ENCODE data around the gene CACFD1. TPM values are rescaled to one million over a fixed set of nuclear protein-coding genes. Genes with fewer than 3 reads are reported as not detected.
A peak's percentile ranks its signal among the peaks of the same experiment; 100 is the strongest.

CACFD1 gene
- polyA plus RNA-seq, 2 donors, result 7.0 to 7.9 TPM

DNA sequence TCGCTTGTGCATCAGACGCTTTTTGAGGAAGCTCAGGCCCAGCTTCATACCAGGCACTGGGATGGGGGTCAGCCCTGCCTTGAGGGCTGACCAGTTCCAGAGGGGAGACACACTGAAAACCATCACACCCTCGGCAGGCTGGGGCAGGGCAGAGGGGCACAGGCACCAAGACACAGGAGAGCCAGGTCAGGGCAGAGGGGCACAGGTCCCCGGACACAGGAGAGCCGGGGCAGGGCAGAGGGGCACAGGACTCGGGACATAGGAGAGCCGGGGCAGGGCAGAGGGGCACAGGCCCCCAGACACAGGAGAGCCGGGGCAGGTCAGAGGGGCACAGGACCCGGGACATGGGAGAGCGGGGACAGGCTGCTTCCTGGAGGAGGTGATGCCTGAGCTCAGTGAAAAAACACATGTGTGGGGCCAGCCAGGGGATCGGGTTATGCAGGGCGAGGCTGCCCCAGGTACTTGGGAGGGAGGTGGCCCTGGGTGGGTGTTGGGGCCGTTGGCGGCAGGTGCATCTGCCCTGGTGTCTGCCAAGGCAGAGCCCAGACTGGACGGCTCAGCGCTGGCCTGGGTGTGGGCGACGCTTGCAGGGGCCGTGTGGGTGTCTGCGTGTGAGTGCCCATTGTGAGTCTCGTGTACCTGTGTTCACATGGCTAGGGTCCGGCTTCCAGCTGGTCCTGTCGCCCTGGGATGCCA is 34.2 kb downstream of the CACFD1 start:
- H3K4me3 ChIP-seq (ENCODE audit: low read depth in 1 of 2, low read length in 2 of 2), result no peak overlapping the region
- H3K27me3 ChIP-seq (ENCODE audit: control insufficient read depth in 1 of 2, insufficient read depth in 2 of 2, low read length in 2 of 2), result no peaks in the 10 kb centered on the region
- H3K27ac ChIP-seq (ENCODE audit: low read depth in 2 of 2, low read length in 1 of 2), result no peak overlapping the region
- 83 to 91% methylated on average over 23 of the region's 23 CpGs for WGBS, 2 donors
- H3K9me3 ChIP-seq (ENCODE audit: control insufficient read depth in 2 of 2, insufficient read depth in 1 of 2, low read depth in 1 of 2, low read length in 1 of 2), result no peaks in the 10 kb centered on the region
- H3K36me3 ChIP-seq (ENCODE audit: control insufficient read depth in 2 of 2, insufficient read depth in 2 of 2, low read length in 1 of 2), result no peaks in the 10 kb centered on the region
- peaks cover 0 to 14% of the 10 kb centered on the region in 2 donors for H3K4me1 ChIP-seq (ENCODE audit: control insufficient read depth in 2 of 2, insufficient read depth in 2 of 2, low read length in 1 of 2)

DNA sequence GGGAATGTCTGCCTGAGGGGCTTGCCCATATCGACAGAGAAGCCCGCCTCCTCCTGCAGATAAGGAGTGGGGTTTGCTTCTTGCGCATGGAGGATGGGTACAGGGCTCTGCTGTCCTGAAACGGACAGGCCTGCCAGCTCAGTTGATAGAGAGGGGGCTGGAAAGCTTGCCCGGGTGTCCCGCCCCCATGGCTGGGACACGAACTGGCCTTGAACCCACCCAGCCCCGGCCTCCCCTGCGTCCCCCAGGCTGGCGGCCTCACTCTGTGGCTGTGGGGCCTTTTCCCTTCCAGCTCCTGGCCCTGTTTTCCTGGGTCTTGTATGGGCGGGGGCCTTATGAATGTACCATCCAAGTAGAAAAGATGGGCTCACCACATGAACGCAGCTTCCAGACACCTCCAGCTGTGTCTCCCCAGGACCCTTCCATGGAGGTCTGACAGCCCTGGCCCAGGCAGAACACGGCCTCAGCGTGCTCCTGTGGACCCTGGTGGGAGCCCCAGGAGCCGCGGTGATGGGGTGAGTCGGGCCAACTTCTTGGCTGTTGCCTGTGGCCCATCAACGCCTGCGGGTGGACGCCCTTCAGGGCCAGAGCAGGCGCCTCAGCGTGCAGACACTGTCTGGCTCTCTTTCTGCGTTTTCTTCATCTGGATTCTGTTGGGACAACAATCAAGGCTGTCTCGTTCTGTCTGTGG is 35.0 kb downstream of the CACFD1 start:
- H3K27me3 ChIP-seq (ENCODE audit: control insufficient read depth in 1 of 2, insufficient read depth in 2 of 2, low read length in 2 of 2), result no peaks in the 10 kb centered on the region
- H3K9me3 ChIP-seq (ENCODE audit: control insufficient read depth in 2 of 2, insufficient read depth in 1 of 2, low read depth in 1 of 2, low read length in 1 of 2), result no peaks in the 10 kb centered on the region
- H3K4me1 ChIP-seq (ENCODE audit: control insufficient read depth in 2 of 2, insufficient read depth in 2 of 2, low read length in 1 of 2), result peaks cover 0 to 14% of the 10 kb centered on the region in 2 donors
- WGBS, 2 donors, result 82% methylated on average over 24 of the region's 24 CpGs
- H3K36me3 ChIP-seq (ENCODE audit: control insufficient read depth in 2 of 2, insufficient read depth in 2 of 2, low read length in 1 of 2), result no peaks in the 10 kb centered on the region
- no peak overlapping the region for H3K27ac ChIP-seq (ENCODE audit: low read depth in 2 of 2, low read length in 1 of 2)
- no peak overlapping the region for H3K4me3 ChIP-seq (ENCODE audit: low read depth in 1 of 2, low read length in 2 of 2)

DNA sequence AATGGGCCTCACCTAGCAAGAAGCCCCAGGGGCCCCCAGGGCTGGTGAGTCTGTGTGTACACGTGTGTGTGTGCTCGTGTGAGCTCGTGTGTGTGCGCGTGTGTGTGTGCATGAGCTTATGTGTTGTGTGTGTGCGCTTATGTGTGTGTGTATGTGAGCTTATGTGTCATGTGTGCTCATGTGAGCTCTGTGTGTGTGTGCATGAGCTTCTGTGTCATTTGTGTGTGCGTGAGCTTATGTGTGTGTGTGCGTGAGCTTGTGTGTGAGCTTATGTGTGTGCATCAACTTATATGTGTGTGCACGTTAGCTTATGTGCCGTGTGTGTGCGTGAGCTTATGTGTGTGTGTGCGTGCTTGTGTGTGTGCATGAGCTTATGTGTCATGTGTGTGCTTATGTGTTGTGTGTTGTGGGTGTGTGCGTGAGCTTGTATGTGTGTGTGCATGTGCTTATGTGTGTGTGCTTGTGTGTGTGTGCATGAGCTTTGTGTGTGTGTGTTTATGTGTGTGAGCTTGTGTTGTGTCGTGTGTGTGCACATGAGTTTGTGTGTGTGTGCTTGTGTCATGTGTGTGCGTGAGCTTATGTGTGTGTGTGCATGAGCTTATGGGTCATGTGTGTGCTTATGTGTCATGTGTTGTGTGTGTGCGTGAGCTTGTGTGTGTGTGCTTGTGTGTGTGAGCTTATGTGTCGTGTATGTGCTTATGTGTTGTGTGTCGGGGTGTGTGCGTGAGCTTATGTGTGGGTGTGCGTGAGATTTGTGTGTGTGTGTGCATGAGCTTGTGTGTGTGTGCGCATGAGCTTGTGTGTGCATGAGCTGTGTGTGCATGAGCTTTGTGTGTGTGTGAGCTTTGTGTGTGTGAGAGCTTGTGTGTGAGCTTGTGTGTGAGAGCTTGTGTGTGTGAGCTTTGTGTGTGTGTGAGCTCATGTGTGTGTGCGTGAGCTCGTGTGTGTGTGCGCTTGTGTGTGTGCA is 35.8 kb downstream of the CACFD1 start:
- Histone ChIP-seq H3K36me3 (ENCODE audit: control insufficient read depth in 2 of 2, insufficient read depth in 2 of 2, low read length in 1 of 2) (no peaks in the 10 kb centered on the region), H3K4me1 (ENCODE audit: control insufficient read depth in 2 of 2, insufficient read depth in 2 of 2, low read length in 1 of 2) (peaks cover 0 to 14% of the 10 kb centered on the region in 2 donors), H3K4me3 (ENCODE audit: low read depth in 1 of 2, low read length in 2 of 2) (no peak overlapping the region), H3K27ac (ENCODE audit: low read depth in 2 of 2, low read length in 1 of 2) (no peak overlapping the region), H3K9me3 (ENCODE audit: control insufficient read depth in 2 of 2, insufficient read depth in 1 of 2, low read depth in 1 of 2, low read length in 1 of 2) (no peaks in the 10 kb centered on the region), H3K27me3 (ENCODE audit: control insufficient read depth in 1 of 2, insufficient read depth in 2 of 2, low read length in 2 of 2) (no peaks in the 10 kb centered on the region)
- 93% methylated on average over 24 of the region's 24 CpGs for WGBS, 2 donors

DNA sequence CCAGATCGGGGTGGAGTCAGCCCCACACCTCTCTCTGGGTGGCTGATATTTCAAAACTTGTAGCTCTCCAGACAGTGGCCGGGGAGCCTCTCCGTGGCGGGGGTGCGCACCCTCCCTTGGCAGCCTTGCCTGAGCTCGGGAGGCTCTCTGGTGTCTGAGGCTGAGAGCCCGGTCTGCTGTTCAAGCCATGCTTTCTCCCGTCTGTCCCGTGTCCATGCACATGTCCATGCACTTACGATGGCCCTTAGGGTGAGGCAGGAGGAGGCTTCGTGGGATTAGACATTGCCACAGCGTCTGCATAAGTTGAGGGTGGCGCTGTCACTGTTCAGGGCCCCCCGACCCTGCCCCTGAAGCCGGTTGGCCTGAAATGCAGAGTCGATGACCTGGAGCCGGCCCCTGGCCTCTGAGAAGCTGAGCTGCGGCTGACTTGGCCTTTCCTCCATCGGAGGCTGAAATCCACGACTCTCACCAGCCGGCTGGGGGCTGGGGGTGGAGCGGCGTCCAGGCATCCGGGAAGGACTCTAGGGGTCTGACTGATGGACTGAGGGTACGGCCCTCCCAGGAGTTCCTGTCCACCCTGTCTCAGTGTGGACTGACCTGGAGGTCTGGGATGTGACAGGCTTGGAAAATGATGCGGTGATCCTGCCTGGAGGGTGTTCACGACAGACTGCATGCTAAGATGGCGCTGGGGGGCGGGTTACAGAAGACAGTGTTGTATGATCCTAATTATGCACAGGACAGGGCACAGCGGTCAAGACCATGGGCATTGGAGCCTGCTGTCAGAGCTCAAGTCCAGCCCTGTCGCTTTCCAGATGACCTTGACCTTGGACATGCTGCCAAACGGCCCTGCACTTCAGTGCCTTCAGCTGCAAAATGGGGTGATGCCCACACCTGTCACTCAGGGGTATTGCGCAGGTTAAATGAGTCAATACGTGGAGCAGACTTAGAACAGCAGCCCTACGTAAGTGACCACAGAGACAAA is 37.4 kb downstream of the CACFD1 start:
- Histone ChIP-seq H3K27ac (ENCODE audit: low read depth in 2 of 2, low read length in 1 of 2) (no peak overlapping the region), H3K4me1 (ENCODE audit: control insufficient read depth in 2 of 2, insufficient read depth in 2 of 2, low read length in 1 of 2) (peaks cover 0 to 14% of the 10 kb centered on the region in 2 donors), H3K36me3 (ENCODE audit: control insufficient read depth in 2 of 2, insufficient read depth in 2 of 2, low read length in 1 of 2) (no peaks in the 10 kb centered on the region), H3K4me3 (ENCODE audit: low read depth in 1 of 2, low read length in 2 of 2) (no peak overlapping the region), H3K9me3 (ENCODE audit: control insufficient read depth in 2 of 2, insufficient read depth in 1 of 2, low read depth in 1 of 2, low read length in 1 of 2) (no peaks in the 10 kb centered on the region), H3K27me3 (ENCODE audit: control insufficient read depth in 1 of 2, insufficient read depth in 2 of 2, low read length in 2 of 2) (no peaks in the 10 kb centered on the region)
- 72 to 75% methylated on average over 35 of the region's 35 CpGs for WGBS, 2 donors

DNA sequence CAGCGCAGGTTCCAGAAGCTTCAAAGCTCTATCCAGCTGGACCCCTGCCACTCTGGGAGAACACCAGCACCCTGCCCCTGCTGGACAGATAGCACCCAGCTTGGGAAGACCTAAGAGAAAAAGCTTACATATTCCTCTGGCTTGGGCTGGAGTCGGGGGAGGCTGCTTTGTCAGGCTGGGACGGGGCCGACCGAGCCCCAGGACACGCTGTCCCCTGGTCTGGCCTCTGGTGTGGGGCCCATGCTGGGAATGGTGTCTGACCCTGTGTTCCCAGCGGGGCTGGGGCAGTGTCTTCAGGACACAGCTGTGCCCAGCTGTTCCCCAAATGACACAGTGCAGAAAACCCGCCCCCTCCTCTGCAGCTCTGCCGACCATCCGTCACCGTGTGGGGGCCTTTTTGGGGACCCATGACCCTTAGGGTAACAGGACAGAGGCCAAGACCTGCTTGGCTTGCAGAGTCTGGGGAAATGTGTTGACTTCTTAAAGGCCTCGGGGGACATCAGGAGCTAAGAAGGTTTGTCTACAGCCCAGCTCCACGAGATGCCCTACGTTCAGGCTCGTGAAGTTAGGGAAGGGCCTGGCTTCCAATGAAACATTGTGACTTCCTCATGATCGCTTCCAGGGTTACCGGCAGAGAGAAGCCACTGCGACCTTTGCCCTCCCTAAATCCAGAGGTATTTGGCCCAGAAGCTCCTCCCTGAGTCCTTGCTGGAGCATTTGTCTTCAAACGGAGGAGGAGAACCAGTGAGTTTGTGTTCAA is 39.5 kb downstream of the CACFD1 start:
- H3K27me3 ChIP-seq (ENCODE audit: control insufficient read depth in 1 of 2, insufficient read depth in 2 of 2, low read length in 2 of 2), result no peaks in the 10 kb centered on the region
- peaks cover 0 to 12% of the 10 kb centered on the region in 2 donors for H3K4me1 ChIP-seq (ENCODE audit: control insufficient read depth in 2 of 2, insufficient read depth in 2 of 2, low read length in 1 of 2)
- peak overlapping the region in 1 of 2 donors; percentile 48 for H3K27ac ChIP-seq (ENCODE audit: low read depth in 2 of 2, low read length in 1 of 2)
- no peaks in the 10 kb centered on the region for H3K9me3 ChIP-seq (ENCODE audit: control insufficient read depth in 2 of 2, insufficient read depth in 1 of 2, low read depth in 1 of 2, low read length in 1 of 2)
- H3K36me3 ChIP-seq (ENCODE audit: control insufficient read depth in 2 of 2, insufficient read depth in 2 of 2, low read length in 1 of 2), result no peaks in the 10 kb centered on the region
- 59 to 63% methylated on average over 19 of the region's 19 CpGs for WGBS, 2 donors
- no peak overlapping the region for H3K4me3 ChIP-seq (ENCODE audit: low read depth in 1 of 2, low read length in 2 of 2)

DNA sequence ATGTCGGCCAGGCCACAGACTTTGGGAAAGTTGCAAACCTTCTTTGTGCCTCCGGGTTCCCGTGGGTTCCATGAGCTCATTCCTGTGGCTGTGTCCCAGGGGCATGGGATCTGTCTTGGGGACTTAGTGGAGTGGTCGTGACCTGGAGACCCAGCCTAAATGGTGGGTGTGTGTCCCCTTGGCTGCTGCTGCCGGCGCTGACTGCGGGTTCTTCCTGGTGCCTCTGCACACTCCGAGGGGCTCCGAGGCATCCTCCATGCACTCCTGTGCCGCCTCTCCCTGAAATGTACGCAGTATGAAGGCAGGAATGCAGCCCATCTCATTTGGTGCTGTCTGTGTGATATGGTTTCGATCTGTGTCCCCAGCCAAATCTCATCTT is 40.1 kb downstream of the CACFD1 start:
- Histone ChIP-seq H3K27me3 (ENCODE audit: control insufficient read depth in 1 of 2, insufficient read depth in 2 of 2, low read length in 2 of 2) (no peaks in the 10 kb centered on the region), H3K36me3 (ENCODE audit: control insufficient read depth in 2 of 2, insufficient read depth in 2 of 2, low read length in 1 of 2) (no peaks in the 10 kb centered on the region), H3K4me1 (ENCODE audit: control insufficient read depth in 2 of 2, insufficient read depth in 2 of 2, low read length in 1 of 2) (peaks cover 0 to 12% of the 10 kb centered on the region in 2 donors), H3K4me3 (ENCODE audit: low read depth in 1 of 2, low read length in 2 of 2) (no peak overlapping the region), H3K9me3 (ENCODE audit: control insufficient read depth in 2 of 2, insufficient read depth in 1 of 2, low read depth in 1 of 2, low read length in 1 of 2) (no peaks in the 10 kb centered on the region), H3K27ac (ENCODE audit: low read depth in 2 of 2, low read length in 1 of 2) (no peak overlapping the region)
- WGBS, 2 donors, result 76 to 83% methylated on average over 12 of the region's 12 CpGs

DNA sequence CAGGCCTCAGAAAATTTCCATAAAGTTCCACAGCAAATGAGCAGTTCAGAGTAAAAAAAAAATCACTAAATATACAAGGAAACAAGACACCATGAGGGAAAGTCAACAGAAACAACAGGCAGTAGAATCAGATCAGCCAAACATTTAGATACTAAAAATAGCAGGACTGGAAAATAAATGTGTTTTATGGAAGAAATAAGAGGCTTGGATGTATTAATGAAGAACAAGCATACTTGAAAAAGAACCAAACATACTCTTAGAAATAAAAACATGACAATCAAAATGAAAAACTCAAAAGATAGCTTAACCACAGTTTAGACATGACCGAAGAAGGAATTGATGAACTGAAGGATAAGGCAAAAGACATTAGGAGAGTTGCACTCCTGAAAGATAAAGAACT is 42.3 kb downstream of the CACFD1 start:
- H3K36me3 ChIP-seq (ENCODE audit: control insufficient read depth in 2 of 2, insufficient read depth in 2 of 2, low read length in 1 of 2), result no peaks in the 10 kb centered on the region
- H3K4me1 ChIP-seq (ENCODE audit: control insufficient read depth in 2 of 2, insufficient read depth in 2 of 2, low read length in 1 of 2), result peaks cover 0 to 13% of the 10 kb centered on the region in 2 donors
- H3K4me3 ChIP-seq (ENCODE audit: low read depth in 1 of 2, low read length in 2 of 2), result no peak overlapping the region
- 97 to 100% methylated on average over 1 of the region's 1 CpG for WGBS, 2 donors
- H3K27ac ChIP-seq (ENCODE audit: low read depth in 2 of 2, low read length in 1 of 2), result no peak overlapping the region
- no peaks in the 10 kb centered on the region for H3K27me3 ChIP-seq (ENCODE audit: control insufficient read depth in 1 of 2, insufficient read depth in 2 of 2, low read length in 2 of 2)
- H3K9me3 ChIP-seq (ENCODE audit: control insufficient read depth in 2 of 2, insufficient read depth in 1 of 2, low read depth in 1 of 2, low read length in 1 of 2), result no peaks in the 10 kb centered on the region

DNA sequence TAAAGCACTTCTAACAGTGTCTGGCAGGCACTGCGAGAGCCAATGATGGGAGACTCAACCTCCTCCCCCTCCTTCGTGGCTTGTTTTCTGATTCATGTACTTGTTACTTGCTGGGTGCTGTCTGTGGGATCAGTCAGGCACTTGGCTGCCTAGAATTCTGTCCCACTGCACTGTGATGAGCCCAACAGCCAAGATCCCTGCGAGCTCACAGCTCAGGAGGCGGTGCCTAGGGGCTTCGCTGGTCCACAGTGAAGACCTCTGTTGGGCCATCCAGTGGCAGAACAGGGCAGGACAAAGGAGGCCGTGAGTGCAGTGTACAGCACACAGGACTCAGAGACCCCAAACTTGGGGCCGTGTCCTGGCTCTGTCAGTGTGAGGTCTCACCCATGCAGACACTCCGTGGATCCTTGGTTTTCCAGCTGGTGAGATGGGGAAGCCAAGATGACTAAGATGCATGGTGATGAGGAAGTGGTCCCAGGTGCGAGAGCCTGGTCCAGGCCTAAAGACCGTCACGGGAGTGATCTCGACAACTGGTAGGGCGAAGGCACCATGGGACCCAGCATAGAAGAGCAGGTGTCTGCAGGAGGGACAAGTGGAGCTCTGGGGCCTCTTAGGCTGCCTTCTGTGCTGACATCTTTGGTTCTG is 45.5 kb downstream of the CACFD1 start:
- Histone ChIP-seq H3K27ac (ENCODE audit: low read depth in 2 of 2, low read length in 1 of 2) (no peak overlapping the region), H3K9me3 (ENCODE audit: control insufficient read depth in 2 of 2, insufficient read depth in 1 of 2, low read depth in 1 of 2, low read length in 1 of 2) (no peaks in the 10 kb centered on the region), H3K36me3 (ENCODE audit: control insufficient read depth in 2 of 2, insufficient read depth in 2 of 2, low read length in 1 of 2) (no peaks in the 10 kb centered on the region), H3K4me1 (ENCODE audit: control insufficient read depth in 2 of 2, insufficient read depth in 2 of 2, low read length in 1 of 2) (peaks cover 0 to 12% of the 10 kb centered on the region in 2 donors), H3K27me3 (ENCODE audit: control insufficient read depth in 1 of 2, insufficient read depth in 2 of 2, low read length in 2 of 2) (no peaks in the 10 kb centered on the region), H3K4me3 (ENCODE audit: low read depth in 1 of 2, low read length in 2 of 2) (no peak overlapping the region)
- 86 to 87% methylated on average over 13 of the region's 13 CpGs for WGBS, 2 donors

Measured in esophagus (tissue), 2 donors.